AG09319 (cell line): ENCODE results near the gene NAALADL1.
"Not testable (repeated sequence)": the region's sequence is repeated elsewhere in the genome, so short reads cannot be mapped to it uniquely, and the experiment has no call there.

Source experiments
- DNase-seq: peaks from one replicate; pipeline ENCODE4 v3.0.0-alpha.2; 2010; ENCODE audit warnings: low read depth; ENCODE audit errors: extremely low read depth
- TF ChIP-seq, protein P1 (sequence below): IDR thresholded peaks from 2 replicates; pipeline ENCODE4 v1.5.1; 2011; ENCODE audit warnings: low read depth, mild to moderate bottlenecking, inconsistent platforms, low read length, moderate library complexity

Gene NAALADL1

DNA sequence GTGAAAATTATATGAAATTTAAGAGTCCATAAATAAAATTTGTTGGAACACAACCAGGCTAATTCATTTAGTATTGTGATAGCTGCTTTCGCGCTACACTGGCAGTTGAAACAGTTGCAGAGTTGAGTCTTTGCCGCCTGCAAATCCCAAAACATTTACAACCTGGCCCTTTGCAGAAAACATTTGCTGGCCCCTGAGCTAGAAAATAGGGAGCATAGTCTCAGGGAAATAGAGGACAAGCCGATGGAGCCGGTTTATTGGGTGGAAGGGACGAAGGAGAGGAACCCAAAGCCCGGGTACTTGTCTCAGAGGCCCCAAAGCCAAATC, 17.9 kb downstream of the NAALADL1 start:
- no peak for DNase-seq
- TF ChIP-seq, protein P1, sequence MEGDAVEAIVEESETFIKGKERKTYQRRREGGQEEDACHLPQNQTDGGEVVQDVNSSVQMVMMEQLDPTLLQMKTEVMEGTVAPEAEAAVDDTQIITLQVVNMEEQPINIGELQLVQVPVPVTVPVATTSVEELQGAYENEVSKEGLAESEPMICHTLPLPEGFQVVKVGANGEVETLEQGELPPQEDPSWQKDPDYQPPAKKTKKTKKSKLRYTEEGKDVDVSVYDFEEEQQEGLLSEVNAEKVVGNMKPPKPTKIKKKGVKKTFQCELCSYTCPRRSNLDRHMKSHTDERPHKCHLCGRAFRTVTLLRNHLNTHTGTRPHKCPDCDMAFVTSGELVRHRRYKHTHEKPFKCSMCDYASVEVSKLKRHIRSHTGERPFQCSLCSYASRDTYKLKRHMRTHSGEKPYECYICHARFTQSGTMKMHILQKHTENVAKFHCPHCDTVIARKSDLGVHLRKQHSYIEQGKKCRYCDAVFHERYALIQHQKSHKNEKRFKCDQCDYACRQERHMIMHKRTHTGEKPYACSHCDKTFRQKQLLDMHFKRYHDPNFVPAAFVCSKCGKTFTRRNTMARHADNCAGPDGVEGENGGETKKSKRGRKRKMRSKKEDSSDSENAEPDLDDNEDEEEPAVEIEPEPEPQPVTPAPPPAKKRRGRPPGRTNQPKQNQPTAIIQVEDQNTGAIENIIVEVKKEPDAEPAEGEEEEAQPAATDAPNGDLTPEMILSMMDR: no peak

DNA sequence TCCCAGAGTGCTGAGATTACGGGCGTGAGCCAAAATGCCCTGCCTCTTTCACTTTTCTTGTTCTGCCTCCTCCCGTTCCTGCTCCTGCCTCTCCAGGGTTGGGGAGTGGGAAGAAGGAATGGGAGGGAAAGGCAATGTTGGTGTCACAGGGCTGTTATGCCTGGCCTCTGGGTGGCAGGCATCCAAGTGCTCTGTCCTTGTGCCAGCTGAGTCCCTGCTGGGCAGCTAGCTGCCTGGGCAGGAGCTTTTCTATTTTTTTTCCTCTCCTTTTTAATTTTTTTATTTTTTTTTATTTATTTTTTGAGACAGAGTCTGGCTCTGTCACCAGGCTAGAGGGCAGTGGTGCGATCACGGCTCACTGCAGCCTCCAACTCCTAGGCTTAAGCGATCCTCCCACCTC, 21.4 kb downstream of the NAALADL1 start:
- TF ChIP-seq, protein P1: no peak
- DNase-seq: no peak

DNA sequence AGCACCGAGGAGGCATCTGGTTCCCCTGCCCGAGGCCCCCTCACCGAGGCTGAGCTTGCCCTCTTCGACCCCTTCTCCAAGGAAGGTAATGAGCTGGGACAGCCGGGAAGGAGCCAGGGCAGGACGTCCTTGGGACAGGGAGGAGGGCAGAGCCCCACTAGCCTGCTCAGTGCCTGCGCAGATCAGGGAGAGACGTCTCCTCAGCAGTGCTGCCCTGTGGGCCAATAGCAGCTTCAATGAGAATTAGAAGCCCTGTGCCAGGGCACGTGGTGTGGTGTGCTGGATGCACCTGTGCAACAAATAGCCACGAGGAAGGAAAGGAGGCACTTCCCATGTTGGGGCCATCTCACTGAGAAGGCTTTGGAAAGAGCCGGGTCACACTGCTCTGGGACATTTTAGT, 22.8 kb downstream of the NAALADL1 start:
- TF ChIP-seq, protein P1: no peak
- no peak for DNase-seq

DNA sequence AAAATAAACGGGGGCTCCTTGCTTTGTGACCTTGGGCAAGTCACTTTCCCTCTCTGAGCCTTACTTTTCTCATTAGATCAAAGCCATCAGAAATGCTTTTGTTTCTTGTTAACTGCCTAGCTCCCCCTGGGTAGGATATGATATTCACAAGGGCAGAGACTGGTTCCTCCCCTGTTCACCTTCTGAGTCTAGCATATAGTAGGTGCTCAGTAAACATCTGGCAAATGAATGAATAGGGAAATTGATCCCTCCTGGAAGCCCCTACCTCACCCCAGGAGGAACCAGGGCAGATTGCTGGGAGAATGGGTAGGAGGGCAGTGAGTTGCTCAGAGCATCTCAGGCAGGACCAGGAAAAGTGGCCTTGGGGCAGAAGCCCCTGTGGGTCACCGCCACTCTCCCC, 23.9 kb downstream of the NAALADL1 start:
- DNase-seq: no peak
- TF ChIP-seq, protein P1: no peak

DNA sequence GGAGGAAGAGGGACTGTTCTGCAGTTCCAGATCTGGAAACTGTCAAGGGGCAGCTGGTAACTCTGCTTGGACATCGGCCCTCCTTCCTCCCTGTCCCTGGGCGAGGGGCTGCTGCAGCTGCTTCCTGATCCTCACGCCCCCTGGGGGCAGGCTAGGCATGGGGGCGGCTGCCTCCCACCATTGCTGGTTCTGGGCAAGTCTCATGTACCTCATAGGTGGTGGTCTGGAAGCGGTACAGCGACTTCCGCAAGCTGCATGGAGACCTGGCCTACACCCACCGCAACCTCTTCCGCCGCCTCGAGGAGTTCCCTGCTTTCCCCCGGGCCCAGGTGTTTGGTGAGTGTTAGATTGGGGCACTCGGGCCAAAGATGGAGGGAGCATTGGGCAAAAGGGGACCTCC, 26.1 kb downstream of the NAALADL1 start:
- no peak for DNase-seq
- TF ChIP-seq, protein P1: no peak

GRCh38 chr11:65027213-65028067, 30.9 kb downstream of the NAALADL1 start, which contains the start of gene SNX15:
Gene SNX15 (plus strand): TSS chr11:65027439. CDS start chr11:65027538, 99 bp downstream.
- DNase-seq: peak; percentile 91
- TF ChIP-seq, protein P1: peak; percentile 60

DNA sequence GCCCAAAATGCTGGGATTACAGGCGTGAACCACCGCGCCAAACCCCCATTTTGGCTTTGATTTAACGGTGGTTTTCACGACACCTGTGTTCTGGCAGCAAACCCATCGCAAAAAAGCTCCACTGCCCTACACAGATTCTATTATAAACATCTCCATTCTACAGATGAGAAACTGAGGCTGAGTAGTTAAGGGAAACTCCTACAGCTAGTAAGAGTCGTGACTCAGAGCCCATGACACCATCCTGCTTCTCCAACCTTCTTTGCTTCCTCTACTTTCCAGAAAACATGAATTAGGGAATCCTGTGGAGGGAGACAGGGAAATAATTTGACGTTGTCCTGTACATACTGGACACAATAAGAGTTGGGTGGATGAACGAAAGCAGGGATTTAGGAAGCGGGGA, 31.5 kb downstream of the NAALADL1 start:
- no peak for DNase-seq
- TF ChIP-seq, protein P1: no peak

DNA sequence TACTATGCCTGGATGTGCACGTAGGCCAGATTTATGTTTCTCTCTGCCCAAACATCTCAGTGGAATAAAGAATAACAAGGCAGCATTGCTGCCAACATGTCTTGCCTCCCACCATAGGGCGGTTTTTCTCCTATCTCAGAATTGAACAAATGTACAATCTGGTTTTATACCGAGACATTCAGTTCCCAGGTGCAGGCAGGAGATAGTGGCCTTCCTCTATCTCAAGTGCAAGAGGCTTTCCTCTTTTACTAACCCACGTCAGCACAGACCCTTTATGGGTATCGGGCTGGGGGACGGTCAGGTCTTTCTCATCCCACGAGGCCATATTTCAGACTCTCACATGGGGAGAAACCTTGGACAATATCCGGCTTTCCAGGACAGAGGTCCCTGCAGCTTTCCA, 34.9 kb downstream of the NAALADL1 start:
- not testable (repeated sequence) for DNase-seq
